A549 (cell line): Measurements from ENCODE around the gene PTGDS. TPM values are rescaled to one million over a fixed set of nuclear protein-coding genes. Genes with fewer than 3 reads are reported as not detected.

ENCODE experiments used
- ATAC-seq, 2 experiments: fragments of 200-7000 bp in 1 of 2; fragments of >200 bp in 1 of 2; cut with Nextera tagmentation in 1 of 2; cut with Tn5 transposase in 1 of 2; 3 replicates each; pipeline versions ENCODE4 v1.8.0 to v1.9.1; 2018 to 2020; ENCODE audit warnings: mild to moderate bottlenecking in 1 of 2, moderate library complexity in 1 of 2
- CTCF ChIA-PET: fragments of 300-600 bp; sonication (Branson Sonifier 250); formaldehyde crosslinking; extraction: SDS; loops from one replicate; lab custom pipeline; 2021; ENCODE audit warnings: antibody characterized with exemption, inconsistent platforms; lab: Yijun Ruan, JAX
- POLR2A ChIA-PET: fragments of 350-600 bp; formaldehyde crosslinking; extraction: SDS; loops from one replicate; lab custom pipeline; 2021; ENCODE audit warnings: antibody characterized with exemption, inconsistent platforms; lab: Yijun Ruan, JAX
- DNase-seq, 2 experiments: peaks; one replicate each; pipeline versions ENCODE4 v3.0.0 to v3.0.0-alpha.2; 2011 to 2016; ENCODE audit warnings: low read depth in 1 of 2, low spot score in 1 of 2
- FAIRE-seq: peaks from 2 replicates; lab custom pipeline; 2011; peaks lifted over from hg19 to GRCh38; lab: Jason Lieb, UNC
- H3K27ac ChIP-seq, 2 experiments: fragments of >200 bp; sonication (Bioruptor Twin); formaldehyde crosslinking; 3 replicates each; pipeline ENCODE4 v1.5.1; 2016 to 2017
- H3K4me1 ChIP-seq: fragments of >200 bp; sonication (Bioruptor Twin); formaldehyde crosslinking; 3 replicates; pipeline ENCODE4 v1.6.1; 2016
- H3K4me2 ChIP-seq: fragments of >200 bp; sonication (Bioruptor Twin); formaldehyde crosslinking; 3 replicates; pipeline ENCODE4 v1.6.1; 2016
- H3K4me3 ChIP-seq: fragments of >200 bp; sonication (Bioruptor Twin); formaldehyde crosslinking; 3 replicates; pipeline ENCODE4 v1.5.1; 2016
- H3K9me3 ChIP-seq: fragments of >200 bp; sonication (Bioruptor Twin); formaldehyde crosslinking; 3 replicates; pipeline ENCODE4 v1.6.1; 2016
- CBX8 ChIP-seq: fragments of 200-600 bp; sonication (generic); IDR thresholded peaks from 2 replicates; pipeline ENCODE4 v1.6.1; 2016
- CHD2 ChIP-seq: fragments of 150-350 bp; IDR thresholded peaks from 2 replicates; pipeline ENCODE4 v1.6.1; 2014; ENCODE audit warnings: low read length; ENCODE audit not compliant: partially characterized antibody
- EP300 ChIP-seq, 2 experiments: fragments of >200 bp; sonication (Bioruptor Twin); formaldehyde crosslinking; IDR thresholded peaks; 2 replicates in 1 of 2; 3 replicates in 1 of 2; pipeline ENCODE4 v1.6.1; 2016 to 2017
- FOXS1 ChIP-seq: fragments of 250-450 bp; sonication (Bioruptor Pico); IDR thresholded peaks from 2 replicates; pipeline ENCODE4 v1.5.0; 2020; ENCODE audit warnings: mild to moderate bottlenecking, moderate library complexity
- GATA3 ChIP-seq: IDR thresholded peaks from 2 replicates; pipeline ENCODE4 v1.6.1; 2012; ENCODE audit warnings: borderline replicate concordance
- JUN ChIP-seq, 2 experiments: fragments of >200 bp; sonication (Bioruptor Twin); formaldehyde crosslinking; IDR thresholded peaks; 2 replicates in 1 of 2; 3 replicates in 1 of 2; pipeline ENCODE4 v1.6.1; 2016 to 2017
- MYC ChIP-seq: IDR thresholded peaks from 2 replicates; pipeline ENCODE4 v1.6.1; 2012; ENCODE audit warnings: mild to moderate bottlenecking, inconsistent platforms, low read length, improper control_type of control experiment, borderline replicate concordance
- PBX3 ChIP-seq: IDR thresholded peaks from 2 replicates; pipeline ENCODE4 v1.6.1; 2012
- PHF8 ChIP-seq: fragments of 200-600 bp; sonication (generic); IDR thresholded peaks from 2 replicates; pipeline ENCODE4 v1.6.1; 2016; ENCODE audit warnings: low read depth, mild to moderate bottlenecking, antibody characterized with exemption, moderate library complexity, borderline replicate concordance
- POLR2A ChIP-seq: IDR thresholded peaks from 2 replicates; pipeline ENCODE4 v1.6.1; 2012; ENCODE audit warnings: mild to moderate bottlenecking, low read length
- RAD21 ChIP-seq, 2 experiments: fragments of >200 bp in 1 of 2; sonication (Bioruptor Twin) in 1 of 2; formaldehyde crosslinking in 1 of 2; IDR thresholded peaks in 1 of 2; conservative IDR thresholded peaks in 1 of 2; 2 replicates in 1 of 2; 3 replicates in 1 of 2; pipeline ENCODE4 v1.6.1; 2012 to 2018; ENCODE audit warnings: inconsistent platforms in 1 of 2
- ZC3H11A ChIP-seq: fragments of 450-650 bp; IDR thresholded peaks from 2 replicates; pipeline ENCODE4 v1.6.1; 2014; ENCODE audit warnings: antibody characterized with exemption, mild to moderate bottlenecking
- WGBS: methylation state at CpG from one replicate; pipeline ENCODE4 v1.1.6; 2017; ENCODE audit errors: missing lambda C conversion rate; 5-methylcytosine and 5-hydroxymethylcytosine counted together
- polyA plus RNA-seq, 4 experiments: library from polyadenylated mRNA; depleted of rRNA in 3 of 4; stranded (reverse); fragments of >200 nt; fragmentation: RNase III in 1 of 4; extraction: RNeasy Plus Mini Kit Qiagen cat#74134 plus additional on column Dnase treatment in 1 of 4; gene quantifications; 2 replicates in 3 of 4; 3 replicates in 1 of 4; pipeline ENCODE4 v1.2.3, GENCODE V29; 2011 to 2017
- TF ChIP-seq, protein P1 (sequence below): IDR thresholded peaks from 2 replicates; pipeline ENCODE4 v1.6.1; 2012

The PTGDS gene
- polyA plus RNA-seq, 2 of the 4 experiments (the other 2 are of a cell fraction) = 0.26 to 0.31 TPM

GRCh38 chr9:136995772-136996311 is 18.5 kb downstream of the PTGDS start:
- DNase-seq = no peak
- peak overlapping the region; percentile 59 to 84 for H3K27ac ChIP-seq
- ChIA-PET POLR2A (interaction anchor here (0.8 to 1.7 kb wide), 5 partner anchors 18 to 148 kb away, joined by 3 to 6 read pairs (median 4); no protein-coding TSS in a partner anchor), CTCF (interaction anchor here (0.5 to 6.6 kb wide), 9 partner anchors 9 to 153 kb away, joined by 3 to 34 read pairs (median 5); partner anchors contain the start of genes ABCA2, AJM1 and NPDC1)
- peak in 1 of 2 experiments; percentile 14; a peak in 3 of 6 replicates for ATAC-seq
- 10% methylated on average over 2 of the region's 12 CpGs for WGBS
- H3K4me3 ChIP-seq = peak overlapping the region; percentile 30
- H3K9me3 ChIP-seq = peaks cover 3% of the 10 kb centered on the region; the same call in 1 of the 3 replicates
- H3K4me1 ChIP-seq = peaks cover 53% of the 10 kb centered on the region
- TF ChIP-seq PBX3 = peak; percentile 21
- TF ChIP-seq CHD2 = no peak
- FAIRE-seq = no peak
- H3K4me2 ChIP-seq = peak overlapping the region; percentile 86

- ATAC-seq (peak; percentile 26 to 56), FAIRE-seq (no peak), DNase-seq (peak; percentile 51 to 54)
- peak within 1 kb of the TSS; percentile 86 for H3K4me2 ChIP-seq
- H3K9me3 ChIP-seq = no peaks in the 10 kb centered on the region
- CTCF ChIA-PET = interaction anchor here (0.5 to 6.6 kb wide), 10 partner anchors 9 to 154 kb away, joined by 3 to 34 read pairs (median 5); partner anchors contain the start of genes ABCA2, AJM1 and NPDC1
- 12% methylated on average over 20 of the region's 35 CpGs for WGBS
- peak; percentile 13; the same call in 1 of the 2 replicates for TF ChIP-seq POLR2A
- TF ChIP-seq, protein P1, sequence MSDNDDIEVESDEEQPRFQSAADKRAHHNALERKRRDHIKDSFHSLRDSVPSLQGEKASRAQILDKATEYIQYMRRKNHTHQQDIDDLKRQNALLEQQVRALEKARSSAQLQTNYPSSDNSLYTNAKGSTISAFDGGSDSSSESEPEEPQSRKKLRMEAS = 0 out of 2 replicates have a peak, but pooled peaks have one; percentile 12
- peak; percentile 57 for TF ChIP-seq PBX3
- no peak for TF ChIP-seq CBX8
- TF ChIP-seq EP300 (IDR thresholded peaks at IDR 0.05) = no peak
- TF ChIP-seq JUN (IDR thresholded peaks at IDR 0.05) = peak in 1 of 2 experiments; percentile 44; a peak in 1 of 5 replicates
- no peak for TF ChIP-seq FOXS1 (CRISPR knock-in tag)
- no peak; the same call in 1 of the 2 replicates for TF ChIP-seq GATA3
- TF ChIP-seq MYC = no peak
- no peak for TF ChIP-seq RAD21 (conservative IDR thresholded peaks at IDR 0.05 in 1 of 2, IDR thresholded peaks at IDR 0.05 in 1 of 2)
- POLR2A ChIA-PET = interaction anchor here (0.7 to 1.7 kb wide), 7 partner anchors 19 to 149 kb away, joined by 3 to 6 read pairs (median 4); partner anchors contain the start of gene TRAF2
- peak within 1 kb of the TSS; percentile 30 for H3K4me3 ChIP-seq
- peak within 1 kb of the TSS; percentile 59 to 84 for H3K27ac ChIP-seq
- peaks cover 47% of the 10 kb centered on the region for H3K4me1 ChIP-seq
Observed at GRCh38 chr9:136996361-136997292, 19.3 kb downstream of the PTGDS start, which contains the start of gene CLIC3. Gene CLIC3, minus strand, starts transcription at chr9:136996568. Its CDS starts 25 bp downstream, at chr9:136996543.

DNA sequence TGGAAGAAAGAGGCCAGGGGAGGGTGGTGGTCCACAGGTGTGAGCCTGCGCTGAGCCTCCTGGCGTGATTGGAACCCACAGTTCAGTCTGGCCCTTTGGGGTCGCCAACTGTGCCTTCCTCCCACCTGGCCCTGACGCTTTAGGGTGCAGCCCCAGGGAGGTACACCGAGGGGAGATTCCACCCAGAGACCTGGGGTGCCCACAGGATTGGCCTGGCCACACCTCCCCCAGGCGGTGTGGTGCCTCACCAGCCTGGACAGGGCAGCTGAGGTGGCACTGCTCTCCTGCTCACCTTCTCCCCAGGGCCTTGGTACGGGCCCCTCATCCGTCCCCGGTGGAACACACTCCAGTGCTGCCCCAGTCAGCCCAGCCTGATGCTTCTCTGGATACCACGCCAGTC is 20.1 kb downstream of the PTGDS start:
- ChIA-PET CTCF (interaction anchor here (0.8 to 6.6 kb wide), 5 partner anchors 8 to 66 kb away, joined by 3 to 34 read pairs (median 5); partner anchors contain the start of genes ABCA2 and NPDC1), POLR2A (interaction anchor here (1.2 kb wide), 1 partner anchor 32 kb away, joined by 4 read pairs; no protein-coding TSS in a partner anchor)
- TF ChIP-seq GATA3 = no peak
- no peak for TF ChIP-seq ZC3H11A
- TF ChIP-seq PHF8 = no peak
- peak; percentile 59; the same call in 1 of the 2 replicates for TF ChIP-seq PBX3
- peak overlapping the region; percentile 86 for H3K4me2 ChIP-seq
- no peak overlapping the region for H3K4me3 ChIP-seq
- ATAC-seq = peak in 1 of 2 experiments; percentile 9; a peak in 3 of 6 replicates
- peak overlapping the region; percentile 59 to 84; a peak in 5 of 6 replicates for H3K27ac ChIP-seq
- DNase-seq = no peak
- H3K9me3 ChIP-seq = no peaks in the 10 kb centered on the region
- FAIRE-seq = no peak
- peaks cover 50% of the 10 kb centered on the region for H3K4me1 ChIP-seq
- WGBS = 83% methylated on average over 10 of the region's 10 CpGs
